GM23248 (cell line): Measurements from ENCODE around the gene RABEP2. TPM values are rescaled to one million over a fixed set of nuclear protein-coding genes. Genes with fewer than 3 reads are reported as not detected.
"Not testable (repeated sequence)": the region's sequence is repeated elsewhere in the genome, so short reads cannot be mapped to it uniquely, and the experiment has no call there.

Experiments used
- DNase-seq: peaks from one replicate; pipeline ENCODE4 v3.0.0-alpha.2; 2015
- H2AFZ ChIP-seq: fragments of 200-600 bp; sonication (generic); 2 replicates; pipeline ENCODE4 v1.6.1; 2016; ENCODE audit warnings: antibody characterized with exemption
- H3F3A ChIP-seq: fragments of 200-600 bp; sonication (generic); 2 replicates; pipeline ENCODE4 v1.6.1; 2016; ENCODE audit warnings: mild to moderate bottlenecking, antibody characterized with exemption, mixed run types; ENCODE audit not compliant: insufficient read depth
- H3K27ac ChIP-seq: fragments of 200-600 bp; sonication (generic); 2 replicates; pipeline ENCODE4 v1.5.1; 2016; ENCODE audit warnings: mild to moderate bottlenecking
- H3K27me3 ChIP-seq: fragments of 200-600 bp; sonication (generic); replicated peaks from 2 replicates; pipeline ENCODE4 v1.6.1; 2016; ENCODE audit warnings: mild to moderate bottlenecking; ENCODE audit not compliant: insufficient read depth
- H3K36me3 ChIP-seq: fragments of 200-600 bp; sonication (generic); 2 replicates; pipeline ENCODE4 v1.6.1; 2016; ENCODE audit warnings: low read depth, mild to moderate bottlenecking
- H3K4me1 ChIP-seq: fragments of 200-600 bp; sonication (generic); 2 replicates; pipeline ENCODE4 v1.6.1; 2016; ENCODE audit warnings: mild to moderate bottlenecking; ENCODE audit not compliant: insufficient read depth
- H3K4me2 ChIP-seq: fragments of 200-600 bp; sonication (generic); one replicate; pipeline ENCODE4 v1.6.1; 2016; ENCODE audit warnings: mild to moderate bottlenecking; ENCODE audit not compliant: unreplicated experiment
- H3K4me3 ChIP-seq: fragments of 200-600 bp; sonication (generic); 2 replicates; pipeline ENCODE4 v1.5.1; 2016; ENCODE audit warnings: mild to moderate bottlenecking
- H3K79me2 ChIP-seq: fragments of 200-600 bp; sonication (generic); 2 replicates; pipeline ENCODE4 v1.6.1; 2016; ENCODE audit warnings: mild to moderate bottlenecking; ENCODE audit not compliant: insufficient read depth
- H3K9ac ChIP-seq: fragments of 200-600 bp; sonication (generic); 2 replicates; pipeline ENCODE4 v1.6.1; 2016; ENCODE audit warnings: mild to moderate bottlenecking
- H3K9me2 ChIP-seq: fragments of 200-600 bp; sonication (generic); 2 replicates; pipeline ENCODE4 v1.6.1; 2016; ENCODE audit warnings: mixed run types, mild to moderate bottlenecking, moderate library complexity; ENCODE audit not compliant: insufficient read depth
- H3K9me3 ChIP-seq: fragments of 200-600 bp; sonication (generic); one replicate; pipeline ENCODE4 v1.6.1; 2017; ENCODE audit warnings: low read depth
- H4K20me1 ChIP-seq: fragments of 200-600 bp; sonication (generic); 2 replicates; pipeline ENCODE4 v1.6.0; 2016; ENCODE audit not compliant: insufficient read depth
- EZH2 ChIP-seq: fragments of 200-600 bp; sonication (generic); IDR thresholded peaks from 2 replicates; pipeline ENCODE4 v1.6.1; 2018; ENCODE audit warnings: antibody characterized with exemption, mild to moderate bottlenecking; ENCODE audit not compliant: insufficient read depth, poor library complexity, severe bottlenecking
- EZH2phosphoT487 ChIP-seq: fragments of 200-600 bp; sonication (generic); IDR thresholded peaks from 2 replicates; pipeline ENCODE4 v1.6.1; 2018; ENCODE audit warnings: antibody characterized with exemption, moderate library complexity, mild to moderate bottlenecking, low read depth; ENCODE audit not compliant: insufficient read depth
- WGBS, 2 experiments: methylation state at CpG; one replicate each; pipeline ENCODE4 v1.1.6; 2015 to 2017; ENCODE audit warnings: low lambda C conversion rate in 2 of 2, low coverage in 1 of 2; ENCODE audit errors: missing lambda C conversion rate in 2 of 2; 5-methylcytosine and 5-hydroxymethylcytosine counted together
- in situ Hi-C: fragments of 300-500 bp; cut with MboI; formaldehyde crosslinking; loops from 2 replicates; pipeline ENCODE4 v1.15.0; 2020
- polyA plus RNA-seq: library from polyadenylated mRNA; unstranded; fragments of >200 nt; fragmentation: Nextera tagmentation; extraction: Ambion mirVana; gene quantifications from 2 replicates; pipeline ENCODE4 v1.2.1, GENCODE V29; 2016
- total RNA-seq: library from RNA; depleted of rRNA; stranded (reverse); fragments of >200 nt; shearing (Covaris generic); gene quantifications from 2 replicates; pipeline ENCODE4 v1.2.3, GENCODE V29; 2014

Gene RABEP2
- total and polyA plus RNA-seq, 2 experiments from 2014 or later = 14.0 to 53.4 TPM

- Histone ChIP-seq H3K9ac (no peak within 1 kb of the TSS), H2AFZ (no peak within 1 kb of the TSS), H3K4me2 (no peak within 1 kb of the TSS), H3K79me2 (no peaks in the 10 kb centered on the region), H3K27me3 (no peaks in the 10 kb centered on the region), H3K4me3 (no peak within 1 kb of the TSS), H3K4me1 (no peaks in the 10 kb centered on the region), H3K9me2 (no peaks in the 10 kb centered on the region), H3K27ac (no peak within 1 kb of the TSS), H3F3A (no peaks in the 10 kb centered on the region), H4K20me1 (no peaks in the 10 kb centered on the region), H3K9me3 (no peaks in the 10 kb centered on the region), H3K36me3 (no peaks in the 10 kb centered on the region)
- in situ Hi-C loops = loop anchor here (25.0 kb wide), 1 partner anchor 395 kb away; the partner anchor contains the start of gene NUPR1
- TF ChIP-seq EZH2 (no peak), EZH2phosphoT487 (no peak)
- DNase-seq = no peak
- 83 to 96% methylated on average over 10 of the region's 10 CpGs for WGBS, 2 experiments
Observed at GRCh38 chr16:28931801-28932225, 6.8 kb upstream of the RABEP2 start, which contains the start of gene CD19. TSS of gene CD19 (plus strand) at chr16:28931971. CDS start at chr16:28932001, 30 bp downstream.

GRCh38 chr16:28930652-28931051, 5.6 kb upstream of the RABEP2 start:
- Histone ChIP-seq H3K4me2 (no peak overlapping the region), H3K79me2 (no peaks in the 10 kb centered on the region), H3F3A (peaks cover 7% of the 10 kb centered on the region; the same call in 1 of the 2 replicates), H3K4me3 (no peak overlapping the region), H3K4me1 (no peaks in the 10 kb centered on the region), H3K9me2 (no peaks in the 10 kb centered on the region), H3K9ac (no peak overlapping the region), H4K20me1 (no peaks in the 10 kb centered on the region), H2AFZ (no peak overlapping the region), H3K9me3 (no peaks in the 10 kb centered on the region), H3K27me3 (no peaks in the 10 kb centered on the region), H3K36me3 (no peaks in the 10 kb centered on the region), H3K27ac (no peak overlapping the region)
- in situ Hi-C loops = loop anchor here (25.0 kb wide), 1 partner anchor 393 kb away; the partner anchor contains the start of gene NUPR1
- no peak for DNase-seq
- WGBS, 2 experiments = 79 to 85% methylated on average over 3 of the region's 3 CpGs
- TF ChIP-seq EZH2phosphoT487 (no peak), EZH2 (no peak)

DNA sequence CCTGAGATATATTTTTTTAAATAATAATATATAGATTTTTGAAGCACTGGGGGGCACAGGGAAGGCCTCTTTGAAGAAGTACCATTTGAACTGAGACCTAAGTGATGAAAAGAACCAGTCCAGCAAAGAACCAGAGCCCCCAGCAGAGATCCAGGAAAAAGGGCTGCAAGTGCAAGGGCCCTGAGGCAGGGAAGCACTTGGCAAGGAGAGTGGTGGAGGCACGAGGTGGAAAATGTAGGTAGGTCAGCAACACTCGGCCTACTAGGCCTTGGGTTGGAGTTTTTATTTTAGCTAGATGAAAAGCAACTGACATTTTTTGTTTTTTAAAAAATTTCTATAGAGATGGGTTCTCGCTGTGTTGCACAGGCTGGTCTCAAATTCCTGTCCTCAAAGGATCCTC, 5.2 kb upstream of the RABEP2 start:
- no peak overlapping the region for H3K27ac ChIP-seq
- no peak overlapping the region for H3K4me2 ChIP-seq
- WGBS, 2 experiments = 56 to 60% methylated on average over 3 of the region's 3 CpGs
- TF ChIP-seq EZH2phosphoT487 = no peak
- TF ChIP-seq EZH2 = no peak
- H4K20me1 ChIP-seq = no peaks in the 10 kb centered on the region
- no peaks in the 10 kb centered on the region for H3K9me3 ChIP-seq
- no peaks in the 10 kb centered on the region for H3K4me1 ChIP-seq
- H2AFZ ChIP-seq = no peak overlapping the region
- H3K9me2 ChIP-seq = no peaks in the 10 kb centered on the region
- no peaks in the 10 kb centered on the region for H3K27me3 ChIP-seq
- no peaks in the 10 kb centered on the region for H3K36me3 ChIP-seq
- H3F3A ChIP-seq = peaks cover 8% of the 10 kb centered on the region; the same call in 1 of the 2 replicates
- DNase-seq = no peak
- H3K4me3 ChIP-seq = no peak overlapping the region
- in situ Hi-C loops = loop anchor here (25.0 kb wide), 1 partner anchor 393 kb away; the partner anchor contains the start of gene NUPR1
- H3K9ac ChIP-seq = no peak overlapping the region
- H3K79me2 ChIP-seq = no peaks in the 10 kb centered on the region

DNA sequence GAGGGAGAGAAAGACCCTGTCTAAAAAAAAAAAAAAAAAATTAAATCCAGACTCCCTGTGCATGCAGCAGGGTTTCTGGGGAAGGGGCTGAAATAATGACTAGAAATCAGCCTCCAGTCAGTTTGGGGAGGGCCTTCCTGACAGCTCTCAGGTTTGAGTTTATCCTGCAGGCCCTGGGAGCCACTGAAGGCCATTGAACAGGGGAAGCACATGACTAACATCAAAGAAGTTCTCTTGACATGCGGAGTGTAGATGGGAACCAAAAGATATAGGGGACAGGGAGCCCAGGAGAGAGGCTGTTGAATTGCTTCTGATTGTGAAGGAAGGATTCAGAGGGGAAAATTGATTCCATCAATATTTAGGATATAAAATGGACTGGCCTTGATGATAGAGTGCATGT, 2.8 kb upstream of the RABEP2 start:
- no peak overlapping the region for H3K9ac ChIP-seq
- no peak for DNase-seq
- H3K4me3 ChIP-seq = no peak overlapping the region
- H3K4me1 ChIP-seq = no peaks in the 10 kb centered on the region
- 100% methylated on average over 1 of the region's 1 CpG for WGBS, 2 experiments
- in situ Hi-C loops = loop anchor here (25.0 kb wide), 1 partner anchor 391 kb away; the partner anchor contains the start of gene NUPR1
- no peaks in the 10 kb centered on the region for H3K36me3 ChIP-seq
- no peaks in the 10 kb centered on the region for H3K27me3 ChIP-seq
- TF ChIP-seq EZH2 (no peak), EZH2phosphoT487 (no peak)
- H3K79me2 ChIP-seq = no peaks in the 10 kb centered on the region
- H3F3A ChIP-seq = peaks cover 8% of the 10 kb centered on the region; the same call in 1 of the 2 replicates
- H3K4me2 ChIP-seq = no peak overlapping the region
- no peaks in the 10 kb centered on the region for H4K20me1 ChIP-seq
- H3K9me3 ChIP-seq = no peaks in the 10 kb centered on the region
- H3K27ac ChIP-seq = no peak overlapping the region
- no peaks in the 10 kb centered on the region for H3K9me2 ChIP-seq
- no peak overlapping the region for H2AFZ ChIP-seq

DNA sequence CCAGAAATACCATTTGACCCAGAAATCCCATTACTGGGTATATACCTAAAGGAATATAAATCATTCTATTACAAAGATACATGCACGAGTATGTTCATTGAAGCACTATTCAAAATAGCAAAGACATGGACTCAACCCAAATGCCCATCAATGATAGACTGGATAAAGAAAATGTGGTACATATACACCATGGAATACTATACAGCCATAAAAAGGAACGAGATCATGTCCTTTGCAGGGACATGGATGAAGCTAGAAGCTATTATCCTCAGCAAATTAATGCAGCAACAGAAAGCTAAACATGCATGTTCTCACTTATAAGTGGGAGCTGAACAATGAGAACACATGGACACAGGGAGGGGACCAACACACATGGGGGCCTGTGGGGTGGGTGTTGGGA, 1.2 kb upstream of the RABEP2 start:
- H3K9me3 ChIP-seq, H3K4me1 ChIP-seq, H3K27me3 ChIP-seq, H3K27ac ChIP-seq, H4K20me1 ChIP-seq, H3F3A ChIP-seq, H3K9me2 ChIP-seq, H3K79me2 ChIP-seq, H3K36me3 ChIP-seq, DNase-seq: not testable (repeated sequence)
- peak overlapping the region; percentile 94 for H3K9ac ChIP-seq
- WGBS, 2 experiments = 68 to 74% methylated on average over 2 of the region's 2 CpGs
- H3K4me2 ChIP-seq = peak overlapping the region; percentile 86
- H2AFZ ChIP-seq = peak overlapping the region; percentile 92
- peak overlapping the region; percentile 85 for H3K4me3 ChIP-seq
- in situ Hi-C loops = loop anchor here (25.0 kb wide), 1 partner anchor 389 kb away; the partner anchor contains the start of gene NUPR1
